Sigmoid colon (tissue), 7 donors: ENCODE measurements around the gene RUNX1. TPM values are rescaled to one million over a fixed set of nuclear protein-coding genes. Genes with fewer than 3 reads are reported as not detected.
A peak's percentile ranks its signal among the peaks of the same experiment; 100 is the strongest.

Experiments
- DNase-seq: peaks from one replicate; pipeline ENCODE4 v3.0.0-alpha.2; 2019
- H3K27ac ChIP-seq, 4 donors: fragments of 200-600 bp; sonication (generic); one replicate each; pipeline ENCODE4 v1.5.1; 2016 to 2019; ENCODE audit warnings: mild to moderate bottlenecking in 1 of 4
- H3K27me3 ChIP-seq, 3 donors: fragments of 200-600 bp; sonication (generic); one replicate each; pipeline ENCODE4 v1.5.1; 2019; ENCODE audit warnings: mild to moderate bottlenecking in 1 of 3
- H3K36me3 ChIP-seq, 4 donors: fragments of 200-600 bp; sonication (generic); one replicate each; pipeline ENCODE4 v1.5.1; 2016 to 2019
- H3K4me1 ChIP-seq, 4 donors: fragments of 200-600 bp; sonication (generic); one replicate each; pipeline ENCODE4 v1.5.1; 2017 to 2019
- H3K4me3 ChIP-seq, 4 donors: fragments of 200-600 bp; sonication (generic); one replicate each; pipeline ENCODE4 v1.5.1; 2017 to 2019; ENCODE audit warnings: mild to moderate bottlenecking in 2 of 4, moderate library complexity in 1 of 4
- H3K9me3 ChIP-seq, 4 donors: fragments of 200-600 bp in 3 of 4; sonication (generic) in 3 of 4; one replicate each; pipeline versions ENCODE4 v1.5.1 to v1.6.1; 2013 to 2019
- EP300 ChIP-seq, 4 donors: sonication (generic); formaldehyde crosslinking; IDR thresholded peaks; one replicate each; pipeline ENCODE4 v1.6.1; 2017; ENCODE audit warnings: antibody characterized with exemption in 4 of 4
- POLR2A ChIP-seq, 2 donors: fragments of 450-650 bp; IDR thresholded peaks; one replicate each; pipeline ENCODE4 v1.6.1; 2016; ENCODE audit warnings: antibody characterized with exemption in 2 of 2, mild to moderate bottlenecking in 2 of 2, moderate library complexity in 2 of 2
- POLR2AphosphoS5 ChIP-seq, 4 donors: sonication (generic); formaldehyde crosslinking; IDR thresholded peaks; one replicate each; pipeline ENCODE4 v1.6.1; 2017; ENCODE audit warnings: antibody characterized with exemption in 4 of 4
- WGBS, 2 donors: extraction: QIAGEN DNeasy Blood & Tissue Kit; methylation state at CpG; one replicate each; pipeline ENCODE4 v1.1.7; 2013; 5-methylcytosine and 5-hydroxymethylcytosine counted together
- intact Hi-C: fragments of 100-400 bp; cut with DNase I; formaldehyde crosslinking; loops from one replicate; pipeline ENCODE4 v1.15.1; 2023
- polyA plus RNA-seq, 3 donors: library from polyadenylated mRNA; stranded (reverse); fragments of 200-250 nt; gene quantifications; one replicate each; pipeline ENCODE4 v1.2.3, GENCODE V29; 2013
- total RNA-seq, 4 donors: library from RNA; depleted of rRNA; stranded (reverse); fragments of >200 nt; gene quantifications; one replicate each; pipeline ENCODE4 v1.1.0, GENCODE V29; 2016
- TF ChIP-seq, protein P1 (sequence below), 4 experiments: fragments of 450-650 bp in 3 of 4; fragments of 200-600 bp in 1 of 4; IDR thresholded peaks; one replicate each; pipeline ENCODE4 v1.5.1; 2016 to 2019; ENCODE audit warnings: antibody characterized with exemption in 4 of 4, mild to moderate bottlenecking in 3 of 4, moderate library complexity in 2 of 4
- donor health status: healthy with polysubstance abuse.
- donor health status: Bipolar disorder and iron deficiency.
- donor health status: healthy.

The RUNX1 gene
- total and polyA plus RNA-seq, 7 donors, result 2.8 to 23.3 (median 7.5) TPM

DNA sequence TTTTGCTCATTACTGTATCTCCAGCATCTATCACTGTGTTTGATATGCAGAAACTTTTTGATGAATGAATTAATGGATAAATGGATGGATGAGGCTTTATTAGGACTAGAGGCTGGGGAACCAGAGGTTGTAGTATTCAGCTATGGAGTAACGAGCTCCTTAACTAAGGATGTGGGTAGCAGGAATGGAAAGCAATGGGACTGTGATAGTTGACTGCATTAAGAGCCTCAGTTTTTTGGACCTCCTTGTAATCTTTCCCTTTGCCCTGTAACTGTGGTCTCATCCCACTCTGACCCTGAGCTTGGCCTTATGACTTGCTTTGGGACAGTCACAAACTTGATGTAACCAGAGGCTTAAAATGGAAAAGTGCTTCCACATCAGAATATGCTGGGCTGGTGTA is 9.0 kb upstream of the RUNX1 start:
- Histone ChIP-seq H3K27me3 (no peaks in the 10 kb centered on the region), H3K36me3 (no peaks in the 10 kb centered on the region), H3K4me3 (no peak overlapping the region), H3K9me3 (no peaks in the 10 kb centered on the region), H3K4me1 (peaks cover 0 to 19% (median 17%) of the 10 kb centered on the region in 4 donors), H3K27ac (no peak overlapping the region)
- no peak for TF ChIP-seq POLR2AphosphoS5 (IDR thresholded peaks at IDR 0.05)
- TF ChIP-seq POLR2A (IDR thresholded peaks at IDR 0.05), result no peak
- TF ChIP-seq, protein P1, sequence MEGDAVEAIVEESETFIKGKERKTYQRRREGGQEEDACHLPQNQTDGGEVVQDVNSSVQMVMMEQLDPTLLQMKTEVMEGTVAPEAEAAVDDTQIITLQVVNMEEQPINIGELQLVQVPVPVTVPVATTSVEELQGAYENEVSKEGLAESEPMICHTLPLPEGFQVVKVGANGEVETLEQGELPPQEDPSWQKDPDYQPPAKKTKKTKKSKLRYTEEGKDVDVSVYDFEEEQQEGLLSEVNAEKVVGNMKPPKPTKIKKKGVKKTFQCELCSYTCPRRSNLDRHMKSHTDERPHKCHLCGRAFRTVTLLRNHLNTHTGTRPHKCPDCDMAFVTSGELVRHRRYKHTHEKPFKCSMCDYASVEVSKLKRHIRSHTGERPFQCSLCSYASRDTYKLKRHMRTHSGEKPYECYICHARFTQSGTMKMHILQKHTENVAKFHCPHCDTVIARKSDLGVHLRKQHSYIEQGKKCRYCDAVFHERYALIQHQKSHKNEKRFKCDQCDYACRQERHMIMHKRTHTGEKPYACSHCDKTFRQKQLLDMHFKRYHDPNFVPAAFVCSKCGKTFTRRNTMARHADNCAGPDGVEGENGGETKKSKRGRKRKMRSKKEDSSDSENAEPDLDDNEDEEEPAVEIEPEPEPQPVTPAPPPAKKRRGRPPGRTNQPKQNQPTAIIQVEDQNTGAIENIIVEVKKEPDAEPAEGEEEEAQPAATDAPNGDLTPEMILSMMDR (IDR thresholded peaks at IDR 0.05), result no peak
- no peak for TF ChIP-seq EP300 (IDR thresholded peaks at IDR 0.05)
- intact Hi-C loops, result no loop called here
- WGBS, 2 donors, result 97 to 98% methylated on average over 1 of the region's 1 CpG
- DNase-seq, result no peak

DNA sequence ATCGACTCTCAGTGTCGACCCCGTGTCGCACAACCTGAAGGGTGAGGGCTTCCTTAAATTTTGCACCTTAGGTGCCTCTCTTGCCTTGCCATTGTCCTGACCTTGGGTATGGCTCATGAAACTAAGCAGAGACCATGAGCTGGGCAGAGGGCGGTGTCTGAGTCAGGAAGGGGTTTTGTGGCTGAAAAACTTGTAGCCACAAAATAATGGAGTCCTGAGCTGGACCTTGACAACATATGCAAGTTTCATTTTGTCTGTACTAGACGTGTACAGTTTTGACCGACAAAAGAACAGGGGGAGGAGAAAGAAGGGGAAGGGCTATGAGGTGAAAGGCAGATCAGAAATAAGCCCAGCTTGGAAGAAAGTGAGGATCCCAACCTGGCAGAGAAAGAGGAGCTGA is 8.3 kb upstream of the RUNX1 start:
- no peak for DNase-seq
- H3K4me1 ChIP-seq, result peaks cover 0 to 25% (median 23%) of the 10 kb centered on the region in 4 donors
- 86 to 90% methylated on average over 7 of the region's 7 CpGs for WGBS, 2 donors
- H3K9me3 ChIP-seq, result no peaks in the 10 kb centered on the region
- no peak overlapping the region for H3K27ac ChIP-seq
- intact Hi-C loops, result no loop called here
- H3K36me3 ChIP-seq, result no peaks in the 10 kb centered on the region
- no peak for TF ChIP-seq POLR2AphosphoS5 (IDR thresholded peaks at IDR 0.05)
- TF ChIP-seq, protein P1 (IDR thresholded peaks at IDR 0.05), result no peak
- no peak for TF ChIP-seq EP300 (IDR thresholded peaks at IDR 0.05)
- no peak for TF ChIP-seq POLR2A (IDR thresholded peaks at IDR 0.05)
- no peak overlapping the region for H3K4me3 ChIP-seq
- H3K27me3 ChIP-seq, result no peaks in the 10 kb centered on the region

DNA sequence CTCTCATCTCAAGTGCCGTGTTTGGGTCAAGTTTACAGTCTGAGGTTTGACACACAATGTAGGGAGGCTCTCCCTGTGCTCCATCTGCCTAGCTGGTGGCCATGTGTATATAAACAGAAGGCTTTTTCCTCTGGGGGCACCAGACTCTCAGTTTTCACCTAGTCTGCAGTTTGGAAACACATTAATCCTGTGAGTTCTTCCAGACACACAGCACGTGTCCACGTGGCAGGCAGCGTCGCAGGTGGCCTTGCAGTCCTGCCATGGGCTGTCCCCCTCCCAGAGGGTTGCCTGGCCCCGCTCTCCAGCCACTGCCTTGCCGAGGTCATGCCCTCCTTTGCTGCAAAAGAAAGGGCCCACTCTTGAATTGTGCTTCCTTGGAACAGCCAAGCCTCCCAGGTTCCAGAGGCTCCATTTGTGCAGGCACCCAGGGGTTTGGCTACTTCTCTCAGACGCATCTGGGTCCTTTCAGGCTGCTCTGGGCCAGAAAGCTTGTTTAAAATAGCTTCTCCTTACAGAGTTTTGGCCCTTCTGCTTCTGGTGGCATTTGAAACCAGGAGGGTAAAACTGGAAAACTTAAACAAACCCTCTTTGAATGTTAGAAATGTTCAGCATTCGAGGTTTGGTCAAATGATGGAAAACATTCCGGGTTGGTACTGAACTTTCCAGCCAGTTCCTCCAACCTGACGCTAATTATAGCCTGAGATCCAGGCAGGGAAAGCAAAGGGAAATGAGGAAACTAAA is 4.4 kb upstream of the RUNX1 start:
- H3K27ac ChIP-seq, result peak overlapping the region; percentile 69 to 80 (median 78)
- H3K27me3 ChIP-seq, result no peaks in the 10 kb centered on the region
- no peak overlapping the region for H3K4me3 ChIP-seq
- intact Hi-C loops, result loop anchor here (5.0 kb wide), 3 partner anchors 161 to 974 kb away; no protein-coding TSS in a partner anchor
- peaks cover 0 to 57% (median 50%) of the 10 kb centered on the region in 4 donors for H3K4me1 ChIP-seq
- H3K9me3 ChIP-seq, result no peaks in the 10 kb centered on the region
- DNase-seq, result peak; percentile 77
- 85 to 88% methylated on average over 11 of the region's 11 CpGs for WGBS, 2 donors
- no peaks in the 10 kb centered on the region for H3K36me3 ChIP-seq
- TF ChIP-seq POLR2A (IDR thresholded peaks at IDR 0.05) (no peak), POLR2AphosphoS5 (IDR thresholded peaks at IDR 0.05) (peak; percentile 42 to 84 (median 74)), EP300 (IDR thresholded peaks at IDR 0.05) (peak in 1 of 4 donors; percentile 26)
- TF ChIP-seq, protein P1 (IDR thresholded peaks at IDR 0.05), result no peak

DNA sequence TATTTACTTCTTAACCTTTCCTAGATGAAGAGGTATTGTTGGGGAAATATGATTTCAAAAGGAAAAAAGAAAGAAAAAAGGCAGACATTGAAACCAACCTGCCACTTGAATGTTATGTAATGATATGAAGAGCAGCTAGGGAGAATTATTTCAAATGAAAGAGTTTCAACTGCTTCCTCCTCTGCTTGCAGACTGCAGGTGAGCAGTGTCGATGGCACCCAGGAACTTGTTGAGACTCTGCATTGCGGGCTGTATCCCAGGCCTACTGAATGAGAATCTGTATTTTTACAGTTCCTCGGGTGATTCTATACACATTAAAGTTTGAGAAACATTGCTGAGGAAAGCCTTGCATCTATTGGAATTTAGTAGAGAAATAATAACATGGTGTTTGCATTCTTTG is 3.7 kb upstream of the RUNX1 start:
- WGBS, 2 donors, result 84 to 91% methylated on average over 3 of the region's 3 CpGs
- DNase-seq, result no peak
- Histone ChIP-seq H3K4me1 (peaks cover 0 to 65% (median 57%) of the 10 kb centered on the region in 4 donors), H3K9me3 (no peaks in the 10 kb centered on the region), H3K27me3 (no peaks in the 10 kb centered on the region), H3K36me3 (no peaks in the 10 kb centered on the region), H3K4me3 (no peak overlapping the region), H3K27ac (peak overlapping the region; percentile 69 to 80 (median 78))
- TF ChIP-seq POLR2A (IDR thresholded peaks at IDR 0.05) (no peak), POLR2AphosphoS5 (IDR thresholded peaks at IDR 0.05) (no peak), EP300 (IDR thresholded peaks at IDR 0.05) (no peak)
- TF ChIP-seq, protein P1 (IDR thresholded peaks at IDR 0.05), result no peak
- intact Hi-C loops, result loop anchor here (5.0 kb wide), 3 partner anchors 160 to 974 kb away; no protein-coding TSS in a partner anchor
